ENCODE measurements around the gene CXCL1. TPM values are rescaled to one million over a fixed set of nuclear protein-coding genes. Genes with fewer than 3 reads are reported as not detected.

The CXCL1 gene
- total RNA-seq, 1 experiment from 2014 or later, result 0.85 TPM

GRCh38 chr4:73842696-73843095, 26.5 kb upstream of the CXCL1 start:
- TF ChIP-seq OVOL2 (CRISPR knock-in tag; IDR thresholded peaks at IDR 0.05; ENCODE audit: borderline replicate concordance) (no peak), ZMAT4 (CRISPR knock-in tag; IDR thresholded peaks at IDR 0.05) (no peak), NR2C2 (CRISPR knock-in tag; IDR thresholded peaks at IDR 0.05) (no peak)
- Mint-ChIP-seq H3K36me3 (no peaks in the 10 kb centered on the region), H3K27me3 (ENCODE audit: low read depth) (peaks cover 22% of the 10 kb centered on the region), H3K4me1 (peaks cover 19% of the 10 kb centered on the region), H3K4me3 (no peak overlapping the region; the same call in 1 of the 2 replicates), H3K9me3 (no peaks in the 10 kb centered on the region), H3K27ac (no peak overlapping the region)
- ATAC-seq (no peak), DNase-seq (ENCODE audit: low spot score) (no peak)
- CTCF ChIA-PET, result no interaction called here
- POLR2A ChIA-PET, result no interaction called here

- peaks cover 15% of the 10 kb centered on the region for H3K27me3 Mint-ChIP-seq (ENCODE audit: low read depth)
- ChIA-PET CTCF (no interaction called here), POLR2A (no interaction called here)
- TF ChIP-seq RELA (CRISPR knock-in tag; IDR thresholded peaks at IDR 0.05; ENCODE audit: borderline replicate concordance), result no peak
- TF ChIP-seq E2F1 (CRISPR knock-in tag; IDR thresholded peaks at IDR 0.05), result no peak
- no peak for TF ChIP-seq ATF3 (CRISPR knock-in tag; conservative IDR thresholded peaks at IDR 0.05)
- TF ChIP-seq ZNF423 (CRISPR knock-in tag; IDR thresholded peaks at IDR 0.05), result no peak
- TF ChIP-seq E2F4 (CRISPR knock-in tag; IDR thresholded peaks at IDR 0.05; ENCODE audit: borderline replicate concordance, low read depth), result no peak
- no peak for TF ChIP-seq ZNF532 (CRISPR knock-in tag; IDR thresholded peaks at IDR 0.05; ENCODE audit: borderline replicate concordance)
- no peak for TF ChIP-seq ESRRA (CRISPR knock-in tag; IDR thresholded peaks at IDR 0.05; ENCODE audit: borderline replicate concordance)
- TF ChIP-seq ZNF512 (CRISPR knock-in tag; IDR thresholded peaks at IDR 0.05; ENCODE audit: borderline replicate concordance), result no peak
- no peak for TF ChIP-seq SMAD3 (CRISPR knock-in tag; IDR thresholded peaks at IDR 0.05; ENCODE audit: borderline replicate concordance)
- no peak for TF ChIP-seq FOXP1 (CRISPR knock-in tag; IDR thresholded peaks at IDR 0.05; ENCODE audit: borderline replicate concordance)
- TF ChIP-seq MYBL2 (CRISPR knock-in tag; IDR thresholded peaks at IDR 0.05), result no peak
- TF ChIP-seq JUN (CRISPR knock-in tag; IDR thresholded peaks at IDR 0.05), result no peak
- H3K4me3 Mint-ChIP-seq, result no peak overlapping the region
- no peak overlapping the region for H3K27ac Mint-ChIP-seq
- no peaks in the 10 kb centered on the region for H3K9me3 Mint-ChIP-seq
- H3K4me1 Mint-ChIP-seq, result peaks cover 19% of the 10 kb centered on the region
- ATAC-seq (no peak), DNase-seq (ENCODE audit: low spot score) (no peak)
- H3K36me3 Mint-ChIP-seq, result no peaks in the 10 kb centered on the region
Measured at GRCh38 chr4:73843369-73843768, 25.8 kb upstream of the CXCL1 start.

All from WTC11 (cell line).